KMS-11 (cell line): ENCODE results near the gene VPS51.
A peak's percentile ranks its signal among the peaks of the same experiment; 100 is the strongest.

ENCODE experiments used
- H2AFZ ChIP-seq: fragments of 200-600 bp; sonication (generic); 2 replicates; pipeline ENCODE4 v1.6.1; 2016; ENCODE audit warnings: antibody characterized with exemption, mixed run types, low read depth
- H3K27ac ChIP-seq: fragments of 200-600 bp; sonication (generic); 2 replicates; pipeline ENCODE4 v1.6.1; 2016; ENCODE audit warnings: mild to moderate bottlenecking, mixed run types
- H3K27me3 ChIP-seq: fragments of 200-600 bp; sonication (generic); 2 replicates; pipeline ENCODE4 v1.6.1; 2017; ENCODE audit warnings: mild to moderate bottlenecking, low read depth, mixed run types, moderate library complexity; ENCODE audit not compliant: insufficient read depth
- H3K36me3 ChIP-seq: fragments of 200-600 bp; sonication (generic); 2 replicates; pipeline ENCODE4 v1.6.1; 2017; ENCODE audit warnings: mild to moderate bottlenecking, mixed run types; ENCODE audit not compliant: insufficient read depth
- H3K4me1 ChIP-seq: fragments of 200-600 bp; sonication (generic); 2 replicates; pipeline ENCODE4 v1.6.1; 2016; ENCODE audit warnings: mild to moderate bottlenecking, low read depth, mixed run types; ENCODE audit not compliant: poor library complexity, severe bottlenecking
- H3K4me2 ChIP-seq: fragments of 200-600 bp; sonication (generic); 2 replicates; pipeline ENCODE4 v1.7.0; 2016; ENCODE audit warnings: mild to moderate bottlenecking, mixed run types
- H3K4me3 ChIP-seq: fragments of 200-600 bp; sonication (generic); IDR thresholded peaks from 2 replicates; pipeline ENCODE4 v1.6.1; 2017; ENCODE audit warnings: low read depth, low read length, mixed read lengths; ENCODE audit not compliant: insufficient read depth
- H3K79me2 ChIP-seq: fragments of 200-600 bp; sonication (generic); 2 replicates; pipeline ENCODE4 v1.6.1; 2016; ENCODE audit warnings: low read depth, mixed run types; ENCODE audit not compliant: insufficient read depth
- H3K9ac ChIP-seq: fragments of 200-600 bp; sonication (generic); 2 replicates; pipeline ENCODE4 v1.6.1; 2016; ENCODE audit warnings: mild to moderate bottlenecking, mixed run types
- H4K20me1 ChIP-seq: fragments of 200-600 bp; sonication (generic); 2 replicates; pipeline ENCODE4 v1.6.1; 2016; ENCODE audit warnings: mild to moderate bottlenecking, mixed run types; ENCODE audit not compliant: insufficient read depth
- TF ChIP-seq, protein P1 (sequence below): fragments of 200-600 bp; sonication (generic); conservative IDR thresholded peaks from 2 replicates; pipeline ENCODE4 v1.6.1; 2017; ENCODE audit warnings: low read depth, mild to moderate bottlenecking, antibody characterized with exemption, low read length, moderate library complexity, mixed read lengths

The VPS51 gene

DNA sequence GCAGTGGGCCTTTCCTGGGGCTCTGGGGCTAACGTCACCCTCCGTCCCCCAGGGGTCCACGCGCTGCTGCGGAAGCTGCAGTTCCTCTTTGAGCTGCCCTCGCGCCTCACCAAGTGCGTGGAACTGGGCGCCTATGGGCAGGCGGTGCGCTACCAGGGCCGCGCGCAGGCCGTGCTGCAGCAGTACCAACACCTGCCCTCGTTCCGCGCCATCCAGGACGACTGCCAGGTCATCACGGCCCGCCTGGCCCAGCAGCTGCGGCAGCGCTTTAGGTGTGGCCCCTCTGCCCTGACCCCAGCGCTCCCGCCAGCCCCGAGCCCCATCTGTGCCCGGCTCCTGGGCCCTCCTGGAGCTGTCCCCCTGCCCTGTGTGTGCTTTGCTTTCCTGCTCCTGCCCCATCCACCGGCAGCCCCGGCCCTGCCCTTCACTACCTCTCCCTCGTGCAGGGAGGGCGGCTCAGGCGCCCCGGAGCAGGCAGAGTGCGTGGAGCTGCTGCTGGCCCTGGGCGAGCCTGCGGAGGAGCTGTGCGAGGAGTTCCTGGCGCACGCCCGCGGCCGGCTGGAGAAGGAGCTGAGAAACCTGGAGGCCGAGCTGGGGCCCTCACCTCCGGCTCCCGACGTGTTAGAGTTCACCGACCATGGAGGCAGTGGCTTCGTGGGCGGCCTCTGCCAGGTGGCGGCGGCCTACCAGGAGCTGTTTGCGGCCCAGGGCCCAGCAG is 11.9 kb downstream of the VPS51 start:
- H3K9ac ChIP-seq = no peak overlapping the region
- H3K27ac ChIP-seq = no peak overlapping the region
- H3K4me2 ChIP-seq = no peak overlapping the region
- no peak overlapping the region for H3K4me3 ChIP-seq
- H2AFZ ChIP-seq = no peak overlapping the region
- no peaks in the 10 kb centered on the region for H3K79me2 ChIP-seq
- peaks cover 33% of the 10 kb centered on the region for H3K4me1 ChIP-seq
- TF ChIP-seq, protein P1, sequence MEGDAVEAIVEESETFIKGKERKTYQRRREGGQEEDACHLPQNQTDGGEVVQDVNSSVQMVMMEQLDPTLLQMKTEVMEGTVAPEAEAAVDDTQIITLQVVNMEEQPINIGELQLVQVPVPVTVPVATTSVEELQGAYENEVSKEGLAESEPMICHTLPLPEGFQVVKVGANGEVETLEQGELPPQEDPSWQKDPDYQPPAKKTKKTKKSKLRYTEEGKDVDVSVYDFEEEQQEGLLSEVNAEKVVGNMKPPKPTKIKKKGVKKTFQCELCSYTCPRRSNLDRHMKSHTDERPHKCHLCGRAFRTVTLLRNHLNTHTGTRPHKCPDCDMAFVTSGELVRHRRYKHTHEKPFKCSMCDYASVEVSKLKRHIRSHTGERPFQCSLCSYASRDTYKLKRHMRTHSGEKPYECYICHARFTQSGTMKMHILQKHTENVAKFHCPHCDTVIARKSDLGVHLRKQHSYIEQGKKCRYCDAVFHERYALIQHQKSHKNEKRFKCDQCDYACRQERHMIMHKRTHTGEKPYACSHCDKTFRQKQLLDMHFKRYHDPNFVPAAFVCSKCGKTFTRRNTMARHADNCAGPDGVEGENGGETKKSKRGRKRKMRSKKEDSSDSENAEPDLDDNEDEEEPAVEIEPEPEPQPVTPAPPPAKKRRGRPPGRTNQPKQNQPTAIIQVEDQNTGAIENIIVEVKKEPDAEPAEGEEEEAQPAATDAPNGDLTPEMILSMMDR = no peak
- no peaks in the 10 kb centered on the region for H3K27me3 ChIP-seq
- no peaks in the 10 kb centered on the region for H4K20me1 ChIP-seq
- H3K36me3 ChIP-seq = no peaks in the 10 kb centered on the region

DNA sequence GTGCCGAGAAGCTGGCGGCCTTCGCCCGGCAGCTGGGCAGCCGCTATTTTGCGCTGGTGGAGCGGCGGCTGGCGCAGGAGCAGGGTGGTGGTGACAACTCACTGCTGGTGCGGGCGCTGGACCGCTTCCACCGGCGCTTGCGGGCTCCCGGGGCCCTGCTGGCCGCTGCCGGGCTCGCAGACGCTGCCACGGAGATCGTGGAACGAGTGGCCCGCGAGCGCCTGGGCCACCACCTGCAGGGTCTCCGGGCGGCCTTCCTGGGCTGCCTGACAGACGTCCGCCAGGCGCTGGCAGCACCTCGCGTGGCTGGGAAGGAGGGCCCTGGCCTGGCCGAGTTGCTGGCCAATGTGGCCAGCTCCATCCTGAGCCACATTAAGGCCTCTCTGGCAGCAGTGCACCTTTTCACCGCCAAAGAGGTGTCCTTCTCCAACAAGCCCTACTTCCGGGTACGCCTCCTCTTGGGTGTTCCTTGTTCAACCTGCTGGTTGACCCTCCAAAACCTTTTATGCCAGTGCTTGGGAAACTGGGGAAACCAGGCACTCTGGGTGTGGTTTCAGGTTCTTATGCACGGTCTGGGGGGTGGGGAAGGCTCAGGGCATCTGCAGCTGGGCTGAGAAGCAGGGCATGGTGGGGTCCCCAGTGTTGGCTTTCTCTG is 12.6 kb downstream of the VPS51 start:
- Histone ChIP-seq H3K4me3 (no peak overlapping the region), H3K27me3 (no peaks in the 10 kb centered on the region), H3K4me1 (peaks cover 39% of the 10 kb centered on the region), H3K36me3 (no peaks in the 10 kb centered on the region), H4K20me1 (no peaks in the 10 kb centered on the region), H3K79me2 (no peaks in the 10 kb centered on the region), H3K4me2 (no peak overlapping the region), H2AFZ (no peak overlapping the region), H3K27ac (no peak overlapping the region), H3K9ac (no peak overlapping the region)
- TF ChIP-seq, protein P1 = no peak

DNA sequence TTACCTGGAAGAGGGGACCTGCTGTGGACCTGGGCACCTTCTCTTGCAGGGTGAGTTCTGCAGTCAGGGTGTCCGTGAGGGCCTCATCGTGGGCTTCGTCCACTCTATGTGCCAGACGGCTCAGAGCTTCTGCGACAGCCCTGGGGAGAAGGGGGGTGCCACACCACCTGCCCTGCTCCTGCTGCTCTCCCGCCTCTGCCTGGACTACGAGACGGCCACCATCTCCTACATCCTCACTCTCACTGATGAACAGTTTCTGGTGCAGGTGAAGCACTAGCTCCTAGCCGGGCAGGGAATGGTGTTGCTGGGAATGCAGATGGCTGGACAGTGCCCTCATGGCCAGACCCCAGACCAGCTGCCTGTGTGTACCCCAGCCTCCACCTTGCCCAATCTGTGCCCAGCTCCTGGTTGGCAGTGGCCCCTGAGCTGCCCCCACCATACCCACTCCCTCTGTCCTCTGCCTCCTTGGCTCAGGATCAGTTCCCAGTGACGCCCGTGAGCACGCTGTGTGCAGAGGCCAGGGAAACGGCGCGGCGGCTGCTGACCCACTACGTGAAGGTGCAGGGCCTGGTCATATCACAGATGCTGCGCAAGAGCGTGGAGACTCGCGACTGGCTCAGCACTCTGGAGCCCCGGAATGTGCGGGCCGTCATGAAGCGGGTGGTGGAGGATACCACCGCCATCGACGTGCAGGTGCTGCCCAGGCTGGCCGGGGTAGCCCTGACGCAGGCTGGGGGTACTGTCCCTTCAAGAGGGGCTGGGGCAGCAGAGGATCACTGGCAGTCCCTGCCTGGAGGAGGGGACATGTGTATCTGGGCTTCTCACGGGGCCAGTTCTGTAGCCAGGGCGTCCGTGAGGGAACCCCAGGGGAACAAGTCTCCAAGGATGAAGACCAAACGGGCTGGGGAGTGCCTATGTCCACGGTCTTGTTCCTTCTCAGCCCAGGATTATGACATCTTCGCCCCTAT is 13.5 kb downstream of the VPS51 start:
- Histone ChIP-seq H3K27ac (no peak overlapping the region), H3K27me3 (no peaks in the 10 kb centered on the region), H3K4me2 (no peak overlapping the region), H3K79me2 (no peaks in the 10 kb centered on the region), H3K9ac (no peak overlapping the region), H3K36me3 (no peaks in the 10 kb centered on the region), H3K4me3 (no peak overlapping the region), H4K20me1 (no peaks in the 10 kb centered on the region), H2AFZ (no peak overlapping the region), H3K4me1 (peaks cover 33% of the 10 kb centered on the region)
- TF ChIP-seq, protein P1 = no peak

DNA sequence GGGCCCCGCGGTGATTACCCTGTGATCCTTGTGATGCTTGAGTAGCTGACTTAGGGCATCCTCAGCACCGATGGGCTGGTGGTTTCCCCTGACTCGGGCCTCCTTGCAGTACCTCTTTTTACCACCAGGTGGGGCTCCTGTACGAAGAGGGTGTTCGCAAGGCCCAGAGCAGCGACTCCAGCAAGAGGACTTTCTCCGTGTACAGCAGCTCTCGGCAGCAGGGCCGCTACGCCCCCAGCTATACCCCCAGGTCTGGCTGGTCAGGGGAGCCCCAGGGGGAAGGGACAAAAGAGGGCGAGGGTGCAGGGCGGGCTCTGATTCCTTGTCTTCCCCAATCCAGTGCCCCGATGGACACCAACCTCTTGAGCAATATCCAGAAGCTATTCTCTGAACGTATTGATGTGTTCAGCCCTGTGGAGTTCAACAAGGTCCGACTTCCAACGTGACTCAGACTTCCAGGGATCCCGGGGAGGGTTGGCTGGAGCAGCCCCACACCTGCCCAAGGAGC is 14.4 kb downstream of the VPS51 start:
- no peaks in the 10 kb centered on the region for H3K79me2 ChIP-seq
- H4K20me1 ChIP-seq = no peaks in the 10 kb centered on the region
- no peak overlapping the region for H3K9ac ChIP-seq
- peak overlapping the region; percentile 51; the same call in 1 of the 2 replicates for H3K4me2 ChIP-seq
- H3K27ac ChIP-seq = no peak overlapping the region; the same call in 1 of the 2 replicates
- H3K27me3 ChIP-seq = no peaks in the 10 kb centered on the region
- no peak overlapping the region for H3K4me3 ChIP-seq
- TF ChIP-seq, protein P1 = peak; percentile 98
- H3K4me1 ChIP-seq = peaks cover 25% of the 10 kb centered on the region
- no peaks in the 10 kb centered on the region for H3K36me3 ChIP-seq
- H2AFZ ChIP-seq = no peak overlapping the region
